NB4 (cell line): Measurements from ENCODE around the gene GPR156.

Experiments used
- CTCF ChIP-seq: IDR thresholded peaks from one replicate; pipeline ENCODE4 v1.5.1; 2012; ENCODE audit warnings: low read depth, low read length
- MAX ChIP-seq: IDR thresholded peaks from 2 replicates; pipeline ENCODE4 v1.6.1; 2011; ENCODE audit warnings: low read depth, low read length
- MYC ChIP-seq: IDR thresholded peaks from 2 replicates; pipeline ENCODE4 v1.6.1; 2011; ENCODE audit warnings: low read depth, low read length

GRCh38 chr3:120162400-120162799 lies 122.6 kb downstream of the GPR156 start:
- no peak for TF ChIP-seq CTCF
- TF ChIP-seq MAX, result no peak
- no peak for TF ChIP-seq MYC
